CD4-positive, alpha-beta memory T cell (primary cell): ENCODE data around the gene CDKN1A. TPM values are rescaled to one million over a fixed set of nuclear protein-coding genes. Genes with fewer than 3 reads are reported as not detected.

ENCODE experiments used
- CTCF ChIA-PET: fragments of 350-600 bp; sonication (Branson Sonifier 250); formaldehyde crosslinking; loops from one replicate; lab custom pipeline; 2021; ENCODE audit warnings: inconsistent platforms; ENCODE audit not compliant: partially characterized antibody; lab: Charles Lee
- POLR2A ChIA-PET: fragments of 350-600 bp; sonication (Branson Sonifier 250); formaldehyde crosslinking; loops from one replicate; lab custom pipeline; 2021; ENCODE audit not compliant: partially characterized antibody; lab: Charles Lee
- DNase-seq, 5 donors: peaks; one replicate each; pipeline versions ENCODE4 v3.0.0 to v3.0.0-alpha.2; 2020 to 2022; ENCODE audit warnings: mixed read lengths in 1 of 5
- H3K27ac ChIP-seq: one replicate; pipeline ENCODE4 v1.7.0; 2013; ENCODE audit warnings: low read depth, low read length
- H3K27me3 ChIP-seq: 2 replicates; pipeline ENCODE4 v1.7.0; 2013; ENCODE audit warnings: mild to moderate bottlenecking, low read length, moderate library complexity; ENCODE audit not compliant: insufficient read depth
- H3K36me3 ChIP-seq: 2 replicates; pipeline ENCODE4 v1.7.0; 2013; ENCODE audit warnings: mild to moderate bottlenecking, low read length, moderate library complexity; ENCODE audit not compliant: insufficient read depth
- H3K4me1 ChIP-seq: 2 replicates; pipeline ENCODE4 v1.7.0; 2013; ENCODE audit warnings: mild to moderate bottlenecking, low read length, moderate library complexity; ENCODE audit not compliant: insufficient read depth
- H3K4me3 ChIP-seq, 2 donors: one replicate each; pipeline ENCODE4 v1.7.0; 2013; ENCODE audit warnings: low read length in 2 of 2, mild to moderate bottlenecking in 1 of 2
- H3K9me3 ChIP-seq, 2 donors: one replicate each; pipeline ENCODE4 v1.7.0; 2013; ENCODE audit warnings: low read length in 2 of 2, control low read depth in 1 of 2; ENCODE audit not compliant: control insufficient read depth in 1 of 2
- H3K27ac Mint-ChIP-seq, 7 donors: one replicate each; pipeline ENCODE4 v1.8.0; 2020 to 2021; ENCODE audit warnings: mixed read lengths in 7 of 7, mild to moderate bottlenecking in 6 of 7, inconsistent platforms in 3 of 7, moderate library complexity in 3 of 7
- H3K27me3 Mint-ChIP-seq, 2 donors: one replicate each; pipeline ENCODE4 v1.8.0; 2020 to 2021; ENCODE audit warnings: mixed read lengths in 2 of 2
- H3K36me3 Mint-ChIP-seq, 2 donors: one replicate each; pipeline ENCODE4 v1.8.0; 2020 to 2021; ENCODE audit warnings: mixed read lengths in 2 of 2, inconsistent platforms in 1 of 2, mild to moderate bottlenecking in 1 of 2
- H3K4me1 Mint-ChIP-seq, 4 donors: one replicate each; pipeline ENCODE4 v1.8.0; 2020 to 2021; ENCODE audit warnings: mixed read lengths in 4 of 4, mild to moderate bottlenecking in 1 of 4
- H3K4me3 Mint-ChIP-seq, 8 donors: one replicate each; pipeline ENCODE4 v1.8.0; 2020 to 2021; ENCODE audit warnings: mixed read lengths in 8 of 8, mild to moderate bottlenecking in 7 of 8, moderate library complexity in 6 of 8, inconsistent platforms in 3 of 8
- H3K9me3 Mint-ChIP-seq, 8 donors: one replicate each; pipeline ENCODE4 v1.8.0; 2020 to 2021; ENCODE audit warnings: mixed read lengths in 8 of 8, mild to moderate bottlenecking in 5 of 8, inconsistent platforms in 3 of 8, moderate library complexity in 1 of 8
- intact Hi-C: fragments of 100-400 bp; cut with micrococcal nuclease; formaldehyde crosslinking; loops from one replicate; pipeline ENCODE4 v1.15.1; 2023
- polyA plus RNA-seq, 2 donors: library from polyadenylated mRNA; unstranded; fragments of 300-500 nt; fragmentation: Illumina TruSeq; gene quantifications; one replicate each; pipeline ENCODE4 v1.2.3, GENCODE V29; 2021
- total RNA-seq, 2 experiments: library from RNA; stranded (reverse); gene quantifications; one replicate each; pipeline ENCODE4 v1.2.3, GENCODE V29; 2021

The CDKN1A gene
- total and polyA plus RNA-seq, 4 experiments from 2014 or later: 3.3 to 20.6 (median 11.7) TPM

GRCh38 chr6:36691612-36692011 lies 13.1 kb downstream of the CDKN1A start:
- no peaks in the 10 kb centered on the region for H3K9me3 ChIP-seq
- intact Hi-C loops: no loop called here
- H3K4me1 Mint-ChIP-seq: peaks cover 16 to 47% (median 27%) of the 10 kb centered on the region in 4 donors
- no peaks in the 10 kb centered on the region for H3K36me3 ChIP-seq
- peak overlapping the region in 1 of 8 donors; percentile 7 for H3K4me3 Mint-ChIP-seq
- peak overlapping the region; percentile 40 for H3K27ac ChIP-seq
- no peaks in the 10 kb centered on the region for H3K9me3 Mint-ChIP-seq
- no peak overlapping the region for H3K4me3 ChIP-seq
- CTCF ChIA-PET: interaction anchor here (1.1 to 3.1 kb wide), 5 partner anchors 9 to 74 kb away, joined by 3 to 18 read pairs (median 4); no protein-coding TSS in a partner anchor
- peaks cover 0 to 4% of the 10 kb centered on the region in 2 donors for H3K36me3 Mint-ChIP-seq
- no peak for DNase-seq
- H3K27me3 Mint-ChIP-seq: no peaks in the 10 kb centered on the region
- peak overlapping the region; percentile 54 to 93 (median 88) for H3K27ac Mint-ChIP-seq
- H3K4me1 ChIP-seq: peaks cover 20% of the 10 kb centered on the region
- POLR2A ChIA-PET: interaction anchor here (0.8 to 2.2 kb wide), 2 partner anchors 12 to 78 kb away, joined by 3 to 15 read pairs; partner anchors contain the start of gene CDKN1A
- no peaks in the 10 kb centered on the region for H3K27me3 ChIP-seq

DNA sequence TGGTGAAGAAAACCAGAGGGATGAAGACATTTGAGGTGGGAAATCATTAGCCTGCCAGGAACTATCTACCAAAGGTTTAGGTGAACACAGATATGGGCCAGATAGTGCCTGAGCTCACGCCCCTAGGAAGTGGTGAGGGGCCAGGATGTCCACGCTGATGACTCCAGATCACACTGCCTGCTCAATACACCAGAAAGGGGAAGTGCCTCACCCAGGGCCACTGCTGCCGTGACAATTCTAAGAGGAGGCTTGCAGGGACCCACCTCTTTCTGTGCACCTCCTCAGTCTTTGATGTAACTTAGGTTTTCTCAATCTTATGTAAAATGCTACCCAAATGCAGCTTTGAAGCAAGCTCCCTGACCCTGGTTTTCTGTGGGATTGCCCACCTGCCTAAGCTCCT lies 13.7 kb downstream of the CDKN1A start:
- peak overlapping the region; percentile 30 to 93 (median 88) for H3K27ac Mint-ChIP-seq
- Histone ChIP-seq H3K27ac (peak overlapping the region; percentile 40), H3K4me3 (no peak overlapping the region), H3K36me3 (no peaks in the 10 kb centered on the region), H3K27me3 (no peaks in the 10 kb centered on the region), H3K4me1 (peaks cover 20% of the 10 kb centered on the region), H3K9me3 (no peaks in the 10 kb centered on the region)
- DNase-seq: peak; percentile 26 to 72 (median 42)
- intact Hi-C loops: no loop called here
- H3K27me3 Mint-ChIP-seq: no peaks in the 10 kb centered on the region
- H3K9me3 Mint-ChIP-seq: no peaks in the 10 kb centered on the region
- H3K36me3 Mint-ChIP-seq: no peaks in the 10 kb centered on the region
- ChIA-PET CTCF (interaction anchor here (0.6 to 1.4 kb wide), 10 partner anchors 10 to 351 kb away, joined by 3 to 7 read pairs (median 4); partner anchors contain the start of gene CDKN1A), POLR2A (interaction anchor here (0.8 to 1.3 kb wide), 2 partner anchors 12 to 77 kb away, joined by 3 to 4 read pairs; no protein-coding TSS in a partner anchor)
- peak overlapping the region in 6 of 8 donors; percentile 11 to 71 (median 44) for H3K4me3 Mint-ChIP-seq
- H3K4me1 Mint-ChIP-seq: peaks cover 16 to 53% (median 27%) of the 10 kb centered on the region in 4 donors

DNA sequence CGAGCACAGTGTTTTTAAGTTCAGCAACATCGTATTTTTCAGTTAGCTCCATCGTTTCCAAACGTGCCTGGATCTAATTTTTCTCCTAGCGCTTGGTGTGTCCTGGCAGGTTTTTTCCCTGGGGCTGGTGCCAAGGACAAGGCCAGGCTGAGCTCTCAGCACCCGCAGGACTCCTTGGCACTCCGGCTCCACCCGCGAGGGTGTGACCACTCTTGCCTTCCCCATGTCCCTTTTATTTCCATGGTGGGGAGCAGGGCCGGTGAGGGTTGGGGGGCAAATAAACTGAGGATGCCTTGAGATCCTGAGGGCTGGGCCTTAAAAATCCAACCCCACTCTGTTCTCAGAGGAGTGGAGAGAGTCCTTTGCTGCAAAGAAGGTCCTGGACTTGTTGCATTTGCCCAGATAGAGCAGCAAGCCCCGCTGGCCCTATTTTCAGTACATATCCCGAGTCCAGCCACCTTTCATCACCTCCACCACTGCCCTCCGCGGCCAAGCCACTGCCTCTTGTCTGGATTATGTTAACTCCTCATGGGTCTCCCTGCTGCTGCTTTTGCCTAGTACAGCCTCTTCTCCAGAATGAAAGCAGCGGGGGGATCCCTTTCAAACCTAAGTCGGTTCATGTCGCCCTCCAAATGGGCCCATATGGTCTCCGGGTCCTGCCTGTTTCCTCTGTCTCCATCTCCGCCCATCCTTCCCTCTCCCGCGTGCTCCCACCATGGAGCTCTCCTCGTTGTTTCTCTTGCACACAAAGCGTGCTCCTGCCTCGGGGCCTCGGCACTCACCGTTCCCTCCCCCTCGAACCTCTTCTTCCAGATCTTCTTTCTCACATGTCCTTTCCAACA lies 14.6 kb downstream of the CDKN1A start:
- Mint-ChIP-seq H3K27ac (peak overlapping the region in 4 of 7 donors; percentile 25 to 88 (median 82)), H3K4me3 (peak overlapping the region in 2 of 8 donors; percentile 4 to 25), H3K9me3 (no peaks in the 10 kb centered on the region), H3K4me1 (peaks cover 16 to 61% (median 27%) of the 10 kb centered on the region in 4 donors), H3K36me3 (no peaks in the 10 kb centered on the region), H3K27me3 (no peaks in the 10 kb centered on the region)
- Histone ChIP-seq H3K27ac (no peak overlapping the region), H3K4me1 (peaks cover 20% of the 10 kb centered on the region), H3K27me3 (no peaks in the 10 kb centered on the region), H3K36me3 (no peaks in the 10 kb centered on the region), H3K9me3 (no peaks in the 10 kb centered on the region), H3K4me3 (no peak overlapping the region)
- POLR2A ChIA-PET: interaction anchor here (1.3 kb wide), 1 partner anchor 13 kb away, joined by 4 read pairs; no protein-coding TSS in a partner anchor
- CTCF ChIA-PET: interaction anchor here (0.6 to 1.4 kb wide), 10 partner anchors 11 to 352 kb away, joined by 3 to 7 read pairs (median 4); partner anchors contain the start of gene CDKN1A
- DNase-seq: no peak
- intact Hi-C loops: no loop called here

- peaks cover 20% of the 10 kb centered on the region for H3K4me1 ChIP-seq
- H3K9me3 ChIP-seq: no peaks in the 10 kb centered on the region
- no peaks in the 10 kb centered on the region for H3K27me3 ChIP-seq
- H3K27me3 Mint-ChIP-seq: no peaks in the 10 kb centered on the region
- H3K4me3 Mint-ChIP-seq: no peak overlapping the region
- peaks cover 16 to 61% (median 27%) of the 10 kb centered on the region in 4 donors for H3K4me1 Mint-ChIP-seq
- DNase-seq: no peak
- intact Hi-C loops: no loop called here
- ChIA-PET CTCF (no interaction called here), POLR2A (no interaction called here)
- H3K4me3 ChIP-seq: no peak overlapping the region
- H3K36me3 Mint-ChIP-seq: no peaks in the 10 kb centered on the region
- H3K27ac ChIP-seq: no peak overlapping the region
- no peak overlapping the region for H3K27ac Mint-ChIP-seq
- no peaks in the 10 kb centered on the region for H3K9me3 Mint-ChIP-seq
- H3K36me3 ChIP-seq: no peaks in the 10 kb centered on the region
Observed at GRCh38 chr6:36694616-36695015, 16.1 kb downstream of the CDKN1A start.

DNA sequence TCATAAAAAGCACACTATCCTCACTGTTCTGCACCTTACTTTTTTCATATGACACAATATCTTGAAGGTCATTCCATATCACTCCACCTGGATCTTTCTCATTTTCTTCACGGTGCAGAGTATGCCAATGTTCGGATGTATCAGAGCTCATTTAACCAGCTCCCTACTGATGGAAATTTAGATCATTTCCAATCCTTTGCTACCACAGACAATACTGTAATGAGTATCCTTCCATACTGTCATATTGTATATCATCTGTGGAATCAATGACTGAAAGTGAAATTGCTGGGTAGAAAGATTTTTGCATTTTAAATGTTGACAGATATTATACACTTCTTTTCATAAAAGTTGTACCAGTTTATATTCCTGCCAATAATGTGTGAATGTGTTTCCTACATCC lies 16.9 kb downstream of the CDKN1A start:
- Mint-ChIP-seq H3K27ac (peak overlapping the region in 1 of 7 donors; percentile 71), H3K4me1 (peaks cover 16 to 57% (median 27%) of the 10 kb centered on the region in 4 donors)

GRCh38 chr6:36697481-36697903 lies 19.0 kb downstream of the CDKN1A start, which contains the start of gene RAB44:
TSS of gene RAB44 (plus strand) at chr6:36697826. CDS start at chr6:36704236, 6,410 bp downstream.
- Histone ChIP-seq H3K27ac (no peak within 1 kb of the TSS), H3K4me3 (no peak within 1 kb of the TSS), H3K4me1 (peaks cover 6% of the 10 kb centered on the region), H3K9me3 (no peaks in the 10 kb centered on the region), H3K36me3 (no peaks in the 10 kb centered on the region), H3K27me3 (no peaks in the 10 kb centered on the region)
- Mint-ChIP-seq H3K27ac (peak within 1 kb of the TSS in 4 of 7 donors; percentile 10 to 58 (median 45)), H3K4me1 (peaks cover 6 to 36% (median 10%) of the 10 kb centered on the region in 4 donors), H3K36me3 (no peaks in the 10 kb centered on the region), H3K9me3 (no peaks in the 10 kb centered on the region), H3K4me3 (no peak within 1 kb of the TSS), H3K27me3 (no peaks in the 10 kb centered on the region)
- no peak for DNase-seq
- intact Hi-C loops: no loop called here
- POLR2A ChIA-PET: no interaction called here
- CTCF ChIA-PET: interaction anchor here (0.8 to 1.2 kb wide), 2 partner anchors 27 to 82 kb away, joined by 3 read pairs; no protein-coding TSS in a partner anchor

More for the DNA sequence above, 16.9 kb downstream of the CDKN1A start:
- CTCF ChIA-PET: interaction anchor here (0.7 kb wide), 1 partner anchor 15 kb away, joined by 4 read pairs; no protein-coding TSS in a partner anchor
- intact Hi-C loops: no loop called here
- Mint-ChIP-seq H3K27me3 (no peaks in the 10 kb centered on the region), H3K9me3 (no peaks in the 10 kb centered on the region), H3K36me3 (no peaks in the 10 kb centered on the region), H3K4me3 (no peak overlapping the region)
- POLR2A ChIA-PET: no interaction called here
- Histone ChIP-seq H3K27me3 (no peaks in the 10 kb centered on the region), H3K4me3 (no peak overlapping the region), H3K36me3 (no peaks in the 10 kb centered on the region), H3K4me1 (peaks cover 20% of the 10 kb centered on the region), H3K27ac (no peak overlapping the region), H3K9me3 (no peaks in the 10 kb centered on the region)
- no peak for DNase-seq

- no peaks in the 10 kb centered on the region for H3K27me3 ChIP-seq
- Mint-ChIP-seq H3K4me3 (no peak overlapping the region), H3K4me1 (peaks cover 3 to 31% (median 6%) of the 10 kb centered on the region in 4 donors), H3K27ac (peak overlapping the region in 1 of 7 donors; percentile 38), H3K9me3 (no peaks in the 10 kb centered on the region), H3K27me3 (no peaks in the 10 kb centered on the region), H3K36me3 (no peaks in the 10 kb centered on the region)
- no peaks in the 10 kb centered on the region for H3K4me1 ChIP-seq
- H3K9me3 ChIP-seq: no peaks in the 10 kb centered on the region
- ChIA-PET CTCF (interaction anchor here (0.8 to 1.2 kb wide), 2 partner anchors 26 to 83 kb away, joined by 3 read pairs; no protein-coding TSS in a partner anchor), POLR2A (no interaction called here)
- intact Hi-C loops: no loop called here
- DNase-seq: no peak
- H3K36me3 ChIP-seq: no peaks in the 10 kb centered on the region
- H3K4me3 ChIP-seq: no peak overlapping the region
- no peak overlapping the region for H3K27ac ChIP-seq
Observed at GRCh38 chr6:36698196-36698595, 19.7 kb downstream of the CDKN1A start.
